Muscle layer of colon (tissue), 2 donors: ENCODE data around the gene RPUSD4.

Experiments
- H3K27ac ChIP-seq: one replicate; pipeline ENCODE4 v1.7.0; 2013; ENCODE audit warnings: low read depth, mild to moderate bottlenecking, low read length, moderate library complexity
- H3K27me3 ChIP-seq, 2 donors: one replicate each; pipeline ENCODE4 v1.7.0; 2013; ENCODE audit warnings: low read length in 2 of 2, mild to moderate bottlenecking in 2 of 2; ENCODE audit not compliant: insufficient read depth in 2 of 2, control insufficient read depth in 1 of 2
- H3K36me3 ChIP-seq: one replicate; pipeline ENCODE4 v1.7.0; 2013; ENCODE audit warnings: mild to moderate bottlenecking, low read length; ENCODE audit not compliant: insufficient read depth
- H3K4me1 ChIP-seq: one replicate; pipeline ENCODE4 v1.7.0; 2013; ENCODE audit warnings: mild to moderate bottlenecking, low read length; ENCODE audit not compliant: insufficient read depth
- H3K4me3 ChIP-seq, 2 donors: one replicate each; pipeline ENCODE4 v1.7.0; 2013; ENCODE audit warnings: low read length in 2 of 2, low read depth in 1 of 2, mild to moderate bottlenecking in 1 of 2, moderate library complexity in 1 of 2
- H3K9ac ChIP-seq: one replicate; pipeline ENCODE4 v1.7.0; 2013; ENCODE audit warnings: low read length
- H3K9me3 ChIP-seq: one replicate; pipeline ENCODE4 v1.7.0; 2013; ENCODE audit warnings: mild to moderate bottlenecking, low read length
- donor health status: abdominal sarcoma.
- donor health status: Adenocarcinoma of cecum.

The RPUSD4 gene

GRCh38 chr11:126162306-126163030 is 49.0 kb downstream of the RPUSD4 start:
- H3K27me3 ChIP-seq = no peaks in the 10 kb centered on the region
- no peaks in the 10 kb centered on the region for H3K36me3 ChIP-seq
- no peak overlapping the region for H3K9ac ChIP-seq
- peak overlapping the region in 1 of 2 donors; percentile 11 for H3K4me3 ChIP-seq
- H3K4me1 ChIP-seq = peaks cover 43% of the 10 kb centered on the region
- H3K27ac ChIP-seq = no peak overlapping the region
- H3K9me3 ChIP-seq = no peaks in the 10 kb centered on the region

DNA sequence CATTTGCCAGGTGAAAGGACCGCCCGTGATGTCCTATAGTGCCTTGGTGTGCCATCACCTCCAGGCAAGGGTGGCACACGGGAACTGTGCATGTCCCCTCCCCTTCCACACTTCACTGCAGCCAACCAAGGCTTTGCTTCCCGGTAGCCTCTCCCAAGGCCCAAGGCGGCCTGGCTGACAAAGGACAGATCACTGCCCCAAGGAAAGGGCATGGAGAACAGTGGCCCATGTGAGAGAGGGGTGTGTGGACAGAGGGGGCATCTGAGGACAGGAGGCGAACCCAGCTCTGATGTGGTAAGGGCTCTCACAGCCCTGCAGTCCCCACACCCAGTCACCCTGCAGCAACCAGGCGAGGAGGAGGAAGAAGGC is 50.4 kb downstream of the RPUSD4 start:
- H3K27me3 ChIP-seq = no peaks in the 10 kb centered on the region
- no peak overlapping the region for H3K4me3 ChIP-seq
- no peak overlapping the region for H3K9ac ChIP-seq
- peaks cover 35% of the 10 kb centered on the region for H3K4me1 ChIP-seq
- H3K36me3 ChIP-seq = no peaks in the 10 kb centered on the region
- H3K27ac ChIP-seq = no peak overlapping the region
- no peaks in the 10 kb centered on the region for H3K9me3 ChIP-seq

DNA sequence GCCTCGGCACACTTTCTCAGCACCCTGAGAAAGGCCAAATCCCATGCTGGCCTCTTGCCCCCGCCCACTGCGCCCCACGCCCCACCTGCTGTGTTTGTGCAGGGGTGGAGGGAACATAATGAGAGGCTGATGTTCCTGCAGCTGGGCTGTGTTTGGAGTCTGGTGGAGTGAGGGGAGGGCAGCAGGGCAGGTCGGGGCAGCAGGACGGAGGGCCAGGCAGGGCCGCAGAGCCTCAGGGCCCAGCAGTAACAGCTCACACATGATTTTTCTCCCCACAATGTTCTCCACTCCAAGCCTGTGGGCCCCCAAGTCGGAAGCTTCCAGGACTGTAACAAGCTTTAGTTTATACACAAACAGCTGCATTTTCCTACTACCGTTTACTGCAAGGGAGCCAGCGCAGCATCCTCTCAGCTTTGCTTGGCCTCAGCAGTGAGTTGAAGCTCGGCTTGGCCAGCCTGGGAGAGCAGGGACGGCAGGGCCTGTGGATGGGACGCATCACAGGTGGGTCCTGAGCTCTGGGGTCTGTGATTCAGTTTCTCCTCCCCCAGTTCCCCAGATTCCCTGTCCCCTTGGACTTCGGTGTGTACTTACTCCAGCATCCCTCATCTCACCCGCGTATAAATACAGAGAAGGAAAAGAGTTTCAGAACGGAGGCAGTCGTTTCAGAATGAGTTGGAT is 51.0 kb downstream of the RPUSD4 start:
- H3K36me3 ChIP-seq = no peaks in the 10 kb centered on the region
- H3K4me3 ChIP-seq = no peak overlapping the region
- no peaks in the 10 kb centered on the region for H3K9me3 ChIP-seq
- no peaks in the 10 kb centered on the region for H3K27me3 ChIP-seq
- H3K9ac ChIP-seq = no peak overlapping the region
- no peak overlapping the region for H3K27ac ChIP-seq
- peaks cover 30% of the 10 kb centered on the region for H3K4me1 ChIP-seq

DNA sequence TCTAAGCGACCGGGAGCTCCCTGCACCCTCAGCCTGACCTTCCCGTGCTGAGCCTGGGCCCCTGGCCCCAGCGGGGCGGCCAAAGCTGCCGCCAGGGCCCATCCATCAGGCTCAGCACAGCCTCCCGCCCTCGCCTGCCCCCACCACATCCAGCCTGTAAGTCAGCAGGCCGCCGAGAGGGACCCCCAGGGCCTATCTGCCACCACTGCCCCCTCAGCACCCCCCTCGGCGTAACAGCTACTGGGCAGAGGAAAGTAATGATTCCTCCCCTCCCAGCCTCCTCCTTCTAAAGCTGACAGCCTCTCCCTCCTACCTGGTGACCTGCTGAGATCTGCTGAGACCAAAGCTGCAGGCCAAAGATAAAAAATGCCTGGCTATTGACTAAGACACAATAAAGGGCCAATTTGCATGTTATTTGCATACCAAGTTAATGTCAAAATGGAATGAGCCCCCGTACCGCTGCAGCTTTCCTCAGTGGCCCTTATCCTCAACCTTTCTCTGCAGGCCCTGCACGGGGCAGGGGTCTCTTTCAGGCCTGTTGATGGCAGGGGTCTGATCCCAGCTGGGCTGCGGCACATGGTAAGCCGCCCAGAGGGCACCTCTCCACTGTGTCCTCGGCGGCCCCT is 51.6 kb downstream of the RPUSD4 start:
- Histone ChIP-seq H3K9me3 (no peaks in the 10 kb centered on the region), H3K9ac (no peak overlapping the region), H3K27ac (no peak overlapping the region), H3K4me3 (no peak overlapping the region), H3K36me3 (no peaks in the 10 kb centered on the region), H3K27me3 (no peaks in the 10 kb centered on the region), H3K4me1 (peaks cover 24% of the 10 kb centered on the region)

DNA sequence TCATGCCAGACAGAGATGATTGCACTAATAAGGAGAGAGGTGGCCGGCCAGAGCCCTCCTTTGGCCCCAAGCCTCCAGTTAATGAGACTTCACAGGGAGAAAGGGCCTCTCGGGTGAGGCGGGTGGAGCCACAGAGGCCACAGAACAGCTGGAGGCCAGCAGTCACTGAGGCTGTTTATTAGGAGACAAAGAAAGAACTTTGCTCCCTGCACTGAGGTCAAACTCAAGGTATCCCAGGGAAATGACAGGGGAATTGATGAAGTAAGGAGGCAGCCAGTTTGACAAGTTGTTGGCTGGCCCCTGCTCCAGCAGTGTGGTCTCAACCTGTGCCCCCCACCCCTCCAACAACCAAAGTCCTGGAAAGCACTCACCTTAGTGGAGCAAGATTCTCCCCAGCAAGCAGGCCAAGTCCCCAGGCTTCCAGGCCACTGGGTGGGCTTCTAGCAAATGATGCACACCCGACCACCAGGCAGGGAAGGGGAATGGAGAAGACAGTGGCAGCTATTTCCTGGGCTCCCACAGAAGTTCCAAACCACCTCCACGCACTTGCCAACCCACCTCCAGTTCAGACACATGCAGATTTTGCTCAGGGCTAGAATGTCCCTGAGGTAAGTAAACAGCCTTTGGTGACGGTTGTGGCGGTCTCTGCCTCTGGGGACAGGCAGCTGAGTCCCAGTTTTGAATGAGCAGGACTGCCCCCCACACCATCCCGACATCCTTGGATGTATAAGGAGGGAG is 53.2 kb downstream of the RPUSD4 start:
- no peak overlapping the region for H3K4me3 ChIP-seq
- H3K27ac ChIP-seq = no peak overlapping the region
- H3K27me3 ChIP-seq = no peaks in the 10 kb centered on the region
- H3K9ac ChIP-seq = no peak overlapping the region
- no peaks in the 10 kb centered on the region for H3K9me3 ChIP-seq
- no peaks in the 10 kb centered on the region for H3K36me3 ChIP-seq
- peaks cover 11% of the 10 kb centered on the region for H3K4me1 ChIP-seq

DNA sequence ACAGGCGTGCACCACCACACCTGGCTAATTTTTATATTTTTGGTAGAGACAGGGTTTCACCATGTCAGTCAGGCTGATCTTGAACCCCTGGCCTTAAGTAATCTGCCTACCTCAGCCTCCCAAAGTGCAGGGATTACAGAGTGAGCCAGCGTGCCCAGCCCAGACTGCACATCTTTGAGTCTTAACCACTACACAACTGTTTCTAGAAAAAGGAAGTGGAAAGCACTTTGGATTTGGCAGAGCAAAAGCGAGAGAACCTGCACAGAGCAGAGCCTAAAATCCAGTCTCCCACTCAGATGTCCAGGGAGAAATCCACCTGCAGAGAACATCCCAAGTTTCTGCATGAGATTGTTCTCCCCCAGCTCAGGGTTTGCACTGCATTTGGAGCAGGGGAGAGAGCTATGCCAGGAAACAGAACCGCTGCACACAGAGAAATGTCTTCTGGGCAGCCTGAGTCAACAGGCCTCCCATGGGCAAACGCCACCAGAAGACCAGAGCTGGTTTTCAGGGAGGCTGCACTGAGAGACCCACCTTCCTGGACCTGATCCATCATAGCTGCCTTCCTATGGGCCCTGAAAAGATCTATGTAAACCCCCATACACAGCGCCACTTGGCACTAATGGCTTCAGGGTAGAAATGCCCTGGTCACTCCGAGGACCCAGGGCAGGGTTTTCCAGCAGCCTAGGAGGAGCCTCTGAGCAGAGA is 54.0 kb downstream of the RPUSD4 start:
- Histone ChIP-seq H3K4me3 (no peak overlapping the region), H3K4me1 (peaks cover 4% of the 10 kb centered on the region), H3K9me3 (no peaks in the 10 kb centered on the region), H3K27me3 (no peaks in the 10 kb centered on the region), H3K27ac (no peak overlapping the region), H3K9ac (no peak overlapping the region), H3K36me3 (no peaks in the 10 kb centered on the region)

GRCh38 chr11:126156814-126157213 is 54.6 kb downstream of the RPUSD4 start:
- Histone ChIP-seq H3K9me3 (no peaks in the 10 kb centered on the region), H3K27me3 (no peaks in the 10 kb centered on the region), H3K36me3 (no peaks in the 10 kb centered on the region), H3K4me1 (no peaks in the 10 kb centered on the region), H3K4me3 (no peak overlapping the region), H3K9ac (no peak overlapping the region), H3K27ac (no peak overlapping the region)

- no peaks in the 10 kb centered on the region for H3K9me3 ChIP-seq
These were observed 55.9 kb downstream of the RPUSD4 start for GRCh38 chr11:126155402-126156187.

DNA sequence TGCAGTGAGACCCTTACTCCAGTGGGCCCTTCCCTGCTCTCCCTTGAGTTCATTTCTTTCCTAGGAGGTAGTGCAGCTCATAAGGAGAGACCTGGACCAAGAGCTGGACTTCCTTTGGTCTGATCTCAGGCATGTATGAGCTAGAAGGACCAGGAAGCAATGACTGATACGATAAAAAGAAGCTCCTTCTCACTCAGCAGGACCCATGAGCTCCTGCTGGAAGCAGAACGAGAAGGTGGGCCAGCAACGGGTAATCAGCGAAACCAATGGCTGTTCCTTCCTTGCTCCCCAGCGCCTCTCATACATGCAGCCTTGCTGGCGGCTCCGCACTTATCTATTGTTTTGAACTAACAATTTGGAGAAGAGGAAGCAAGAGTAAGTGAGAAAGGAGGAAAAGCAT is 56.8 kb downstream of the RPUSD4 start:
- no peaks in the 10 kb centered on the region for H3K4me1 ChIP-seq
- no peak overlapping the region for H3K27ac ChIP-seq
- no peak overlapping the region for H3K9ac ChIP-seq
- no peaks in the 10 kb centered on the region for H3K9me3 ChIP-seq
- H3K36me3 ChIP-seq = no peaks in the 10 kb centered on the region
- no peak overlapping the region for H3K4me3 ChIP-seq
- no peaks in the 10 kb centered on the region for H3K27me3 ChIP-seq

More at GRCh38 chr11:126155402-126156187, 55.9 kb downstream of the RPUSD4 start:
- no peaks in the 10 kb centered on the region for H3K4me1 ChIP-seq
- H3K36me3 ChIP-seq = no peaks in the 10 kb centered on the region
- no peak overlapping the region for H3K9ac ChIP-seq
- H3K27ac ChIP-seq = no peak overlapping the region
- H3K27me3 ChIP-seq = no peaks in the 10 kb centered on the region
- no peak overlapping the region for H3K4me3 ChIP-seq

DNA sequence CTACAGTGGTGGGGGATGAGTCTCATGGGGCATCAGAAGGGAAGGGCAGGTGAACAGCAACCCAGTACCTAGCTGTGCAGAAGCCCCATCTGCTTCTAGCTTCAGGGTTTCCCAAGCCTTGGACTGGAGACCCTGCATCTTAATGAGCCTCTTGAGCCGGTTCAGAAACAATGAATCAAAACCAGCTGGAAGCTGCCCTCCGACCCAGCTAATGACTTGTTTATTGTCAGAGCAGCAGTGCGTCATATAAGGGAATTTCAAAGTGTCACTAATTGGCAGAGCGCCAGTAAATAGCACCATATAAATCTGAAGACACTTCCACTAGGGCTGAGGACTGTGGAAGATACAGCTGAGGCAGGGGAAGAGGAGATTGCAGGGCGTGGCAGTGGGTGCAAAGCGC is 57.5 kb downstream of the RPUSD4 start:
- no peak overlapping the region for H3K4me3 ChIP-seq
- H3K36me3 ChIP-seq = no peaks in the 10 kb centered on the region
- H3K4me1 ChIP-seq = no peaks in the 10 kb centered on the region
- H3K27ac ChIP-seq = no peak overlapping the region
- no peak overlapping the region for H3K9ac ChIP-seq
- H3K9me3 ChIP-seq = no peaks in the 10 kb centered on the region
- no peaks in the 10 kb centered on the region for H3K27me3 ChIP-seq
